Stimulated activated effector memory CD8-positive, alpha-beta T cell treated with anti-CD3 and anti-CD28 coated beads, Interleukin-12 subunit alpha, Interleukin-12 subunit beta, amount 100 ng/mL, for 72 hours (primary cell): Measurements from ENCODE around the gene ST6GALNAC3.

Experiments used
- ATAC-seq: fragments of 150-1000 bp; cut with Tn5 transposase; 2 replicates; pipeline ENCODE4 v1.10.0; 2021
- DNase-seq, 2 donors: peaks; one replicate each; pipeline ENCODE4 v3.0.0; 2021 to 2022; ENCODE audit warnings: low spot score in 2 of 2
- H3K27ac Mint-ChIP-seq: one replicate; pipeline ENCODE4 v1.8.0; 2022; ENCODE audit warnings: mild to moderate bottlenecking, mixed read lengths
- H3K36me3 Mint-ChIP-seq: one replicate; pipeline ENCODE4 v1.8.0; 2022; ENCODE audit warnings: mild to moderate bottlenecking, mixed read lengths
- H3K4me1 Mint-ChIP-seq: one replicate; pipeline ENCODE4 v1.8.0; 2022; ENCODE audit warnings: mixed read lengths
- H3K4me3 Mint-ChIP-seq: one replicate; pipeline ENCODE4 v1.8.0; 2022; ENCODE audit warnings: mild to moderate bottlenecking, mixed read lengths
- H3K9me3 Mint-ChIP-seq: one replicate; pipeline ENCODE4 v1.8.0; 2022; ENCODE audit warnings: mixed read lengths

The ST6GALNAC3 gene

DNA sequence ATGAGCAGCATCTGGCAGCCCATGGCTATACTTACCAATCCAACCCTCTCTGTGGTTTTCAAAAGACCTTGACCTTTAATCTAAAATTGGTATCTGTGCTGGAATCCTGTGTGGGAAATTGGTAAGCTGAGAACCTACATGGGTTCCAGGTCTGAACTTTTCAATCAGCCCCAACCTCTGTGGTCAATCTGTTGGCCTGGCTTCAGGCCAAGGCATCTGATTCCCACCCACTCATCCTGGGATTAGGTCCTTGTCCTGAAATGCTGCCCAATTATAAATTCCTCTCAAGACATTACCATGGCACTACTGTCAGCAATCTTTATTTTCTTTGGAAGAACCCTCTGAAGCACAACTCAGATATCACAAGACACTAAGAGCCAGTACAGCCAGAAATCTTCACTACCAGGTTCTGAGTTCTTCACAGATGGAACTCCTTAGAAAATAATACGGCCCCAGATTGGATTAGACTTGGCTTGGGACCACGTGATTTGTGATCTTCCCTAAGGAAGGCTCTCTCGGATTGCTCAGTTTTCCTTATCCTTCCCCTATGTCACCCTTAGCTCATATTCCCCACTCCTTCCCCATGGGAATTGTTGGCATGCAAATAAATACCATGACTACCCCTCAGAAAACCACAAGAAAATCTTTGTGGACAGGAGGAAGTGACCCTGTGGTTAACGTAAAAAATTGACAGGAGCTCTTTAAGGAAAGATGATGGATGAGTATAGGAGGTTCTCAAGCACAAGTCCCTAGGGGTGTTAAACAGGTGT lies 584.8 kb downstream of the ST6GALNAC3 start:
- Mint-ChIP-seq H3K4me1 (no peaks in the 10 kb centered on the region), H3K4me3 (no peak overlapping the region)
- no peak for ATAC-seq

GRCh38 chr1:76661531-76661930 lies 587.0 kb downstream of the ST6GALNAC3 start:
- ATAC-seq, result no peak
- H3K9me3 Mint-ChIP-seq, result peaks cover 9% of the 10 kb centered on the region
- no peaks in the 10 kb centered on the region for H3K36me3 Mint-ChIP-seq
- no peak overlapping the region for H3K4me3 Mint-ChIP-seq
- H3K4me1 Mint-ChIP-seq, result no peaks in the 10 kb centered on the region
- no peak overlapping the region for H3K27ac Mint-ChIP-seq
- no peak for DNase-seq

More for the DNA sequence above, 584.8 kb downstream of the ST6GALNAC3 start:
- H3K36me3 Mint-ChIP-seq, result no peaks in the 10 kb centered on the region
- H3K9me3 Mint-ChIP-seq, result peaks cover 8% of the 10 kb centered on the region
- H3K27ac Mint-ChIP-seq, result no peak overlapping the region
- DNase-seq, result no peak

DNA sequence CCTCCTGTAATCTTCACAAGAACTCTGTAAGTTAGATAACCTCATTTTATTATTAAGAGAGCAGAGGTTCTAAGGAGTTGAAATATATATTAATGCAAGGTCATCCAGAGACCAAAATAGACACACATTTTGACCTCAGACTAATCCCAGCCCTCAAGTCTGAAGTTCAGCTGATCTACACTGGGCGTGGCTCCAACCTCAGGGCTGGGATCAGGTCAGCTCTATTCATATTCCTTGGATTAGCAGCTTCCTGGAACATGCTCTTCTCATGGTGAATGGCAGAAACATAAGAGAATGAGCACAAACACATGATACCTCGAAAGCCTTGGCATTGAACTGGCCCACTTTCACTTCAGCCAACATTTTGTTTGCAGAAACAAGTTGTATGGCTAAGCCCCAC lies 592.0 kb downstream of the ST6GALNAC3 start:
- Mint-ChIP-seq H3K36me3 (no peaks in the 10 kb centered on the region), H3K27ac (no peak overlapping the region), H3K4me1 (no peaks in the 10 kb centered on the region), H3K9me3 (peaks cover 9% of the 10 kb centered on the region), H3K4me3 (no peak overlapping the region)
- ATAC-seq (no peak), DNase-seq (no peak)

DNA sequence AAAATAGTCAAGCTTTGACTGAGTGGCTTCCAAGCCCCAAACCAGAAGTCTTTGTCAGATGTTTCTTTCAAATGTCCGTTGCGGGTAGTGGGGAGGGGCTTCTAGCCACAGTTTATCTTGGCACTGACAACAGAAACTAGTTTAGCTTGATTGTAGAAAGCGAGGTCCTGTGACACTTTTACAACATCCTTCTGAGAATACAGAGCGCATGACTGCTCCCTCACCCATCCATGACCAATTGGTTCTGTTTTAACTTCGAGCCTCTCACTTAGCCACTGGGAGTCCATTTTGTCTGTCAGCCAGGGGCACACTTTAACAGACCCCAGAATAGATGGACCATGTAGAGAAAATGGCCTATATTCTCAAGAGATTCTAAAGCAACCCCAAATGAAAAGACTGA lies 593.5 kb downstream of the ST6GALNAC3 start:
- ATAC-seq (no peak), DNase-seq (no peak)
- Mint-ChIP-seq H3K27ac (no peak overlapping the region), H3K36me3 (no peaks in the 10 kb centered on the region), H3K4me3 (no peak overlapping the region), H3K9me3 (peaks cover 8% of the 10 kb centered on the region), H3K4me1 (no peaks in the 10 kb centered on the region)

DNA sequence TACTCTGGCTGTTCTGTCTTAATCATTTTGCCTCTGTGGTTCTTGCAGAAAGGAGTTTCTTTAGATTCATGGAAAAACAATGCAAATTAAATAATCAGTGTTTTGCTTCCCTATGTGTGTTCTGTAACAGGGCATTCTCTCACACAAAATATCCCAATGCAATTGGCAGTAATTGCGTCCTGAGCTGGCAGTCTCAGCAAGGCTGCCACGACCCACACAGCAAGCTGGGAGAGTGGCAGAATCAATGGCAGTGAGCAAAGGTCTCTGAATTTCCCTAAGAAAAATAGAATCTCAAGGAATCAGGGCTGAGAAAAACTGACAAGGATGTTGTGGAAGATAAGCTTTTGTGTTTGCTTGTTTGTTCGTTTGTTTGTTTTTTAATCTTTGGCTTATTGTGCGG lies 594.6 kb downstream of the ST6GALNAC3 start:
- DNase-seq (no peak), ATAC-seq (no peak)
- H3K27ac Mint-ChIP-seq, result no peak overlapping the region
- H3K4me1 Mint-ChIP-seq, result no peaks in the 10 kb centered on the region
- peaks cover 6% of the 10 kb centered on the region for H3K9me3 Mint-ChIP-seq
- H3K36me3 Mint-ChIP-seq, result no peaks in the 10 kb centered on the region
- no peak overlapping the region for H3K4me3 Mint-ChIP-seq

DNA sequence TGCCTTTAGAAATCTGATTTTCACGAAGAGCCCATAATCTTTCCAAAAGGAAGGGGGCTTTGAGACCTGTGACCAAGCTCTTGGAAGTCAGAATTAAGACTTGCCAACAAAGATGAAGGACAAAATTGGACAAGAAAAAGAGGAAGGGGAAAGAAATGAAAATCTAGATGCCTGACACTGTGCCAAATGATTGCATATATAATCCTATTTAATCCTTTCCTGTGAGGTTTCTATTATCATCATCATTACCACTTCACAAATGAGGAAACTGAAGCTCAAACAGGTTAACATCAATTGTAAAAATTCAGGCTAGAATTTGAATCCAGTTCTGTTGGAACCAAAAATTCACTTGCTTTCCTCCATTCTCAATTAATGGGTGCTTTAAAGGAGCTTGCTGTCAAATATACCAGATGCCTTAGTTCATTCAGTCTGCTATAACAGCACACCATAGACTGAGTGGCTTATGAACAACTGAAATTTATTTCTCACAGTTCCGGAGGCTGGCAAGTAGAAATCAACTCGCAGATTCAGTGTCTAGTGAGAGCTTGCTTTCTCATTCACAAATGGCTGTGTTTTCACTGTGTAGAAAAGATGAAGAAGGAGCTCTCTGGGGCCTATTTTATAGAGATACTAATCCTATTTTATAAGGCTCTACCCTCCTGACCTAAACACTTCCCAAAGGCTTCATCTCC lies 595.2 kb downstream of the ST6GALNAC3 start:
- H3K9me3 Mint-ChIP-seq, result peaks cover 3% of the 10 kb centered on the region
- DNase-seq, result no peak
- H3K36me3 Mint-ChIP-seq, result no peaks in the 10 kb centered on the region
- H3K4me1 Mint-ChIP-seq, result no peaks in the 10 kb centered on the region
- no peak overlapping the region for H3K27ac Mint-ChIP-seq
- no peak for ATAC-seq
- no peak overlapping the region for H3K4me3 Mint-ChIP-seq

DNA sequence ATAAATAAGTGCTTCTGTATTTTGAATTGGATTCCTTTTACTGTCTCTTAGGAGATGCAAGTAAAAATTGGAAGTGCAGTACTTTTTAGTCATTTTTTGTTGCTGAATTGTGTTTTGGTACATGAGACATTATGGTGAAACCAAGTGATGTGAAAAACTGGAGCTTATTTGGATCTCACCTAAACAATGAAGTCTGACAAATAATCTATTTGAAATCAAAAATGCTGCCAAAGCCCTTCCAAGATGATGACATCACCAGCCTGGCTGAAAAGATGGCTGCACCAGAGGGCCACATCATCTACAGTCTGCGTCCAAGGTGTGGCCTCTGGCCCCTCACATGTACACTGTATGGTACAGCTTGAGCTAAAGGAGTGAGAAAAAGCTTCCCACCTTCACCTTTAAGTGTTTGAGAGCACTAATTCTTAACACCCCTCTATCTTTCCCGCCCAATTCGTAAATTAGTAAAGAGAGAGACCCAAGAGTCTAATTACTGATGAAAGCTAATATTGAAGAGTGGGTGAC lies 600.2 kb downstream of the ST6GALNAC3 start:
- peaks cover 3% of the 10 kb centered on the region for H3K9me3 Mint-ChIP-seq
- H3K4me1 Mint-ChIP-seq, result no peaks in the 10 kb centered on the region
- H3K27ac Mint-ChIP-seq, result no peak overlapping the region
- no peak overlapping the region for H3K4me3 Mint-ChIP-seq
- ATAC-seq (no peak), DNase-seq (no peak)
- H3K36me3 Mint-ChIP-seq, result no peaks in the 10 kb centered on the region

GRCh38 chr1:76677416-76678405 lies 603.2 kb downstream of the ST6GALNAC3 start:
- DNase-seq (no peak), ATAC-seq (no peak)
- H3K9me3 Mint-ChIP-seq, result no peaks in the 10 kb centered on the region
- H3K36me3 Mint-ChIP-seq, result no peaks in the 10 kb centered on the region
- no peaks in the 10 kb centered on the region for H3K4me1 Mint-ChIP-seq
- no peak overlapping the region for H3K4me3 Mint-ChIP-seq
- H3K27ac Mint-ChIP-seq, result no peak overlapping the region

DNA sequence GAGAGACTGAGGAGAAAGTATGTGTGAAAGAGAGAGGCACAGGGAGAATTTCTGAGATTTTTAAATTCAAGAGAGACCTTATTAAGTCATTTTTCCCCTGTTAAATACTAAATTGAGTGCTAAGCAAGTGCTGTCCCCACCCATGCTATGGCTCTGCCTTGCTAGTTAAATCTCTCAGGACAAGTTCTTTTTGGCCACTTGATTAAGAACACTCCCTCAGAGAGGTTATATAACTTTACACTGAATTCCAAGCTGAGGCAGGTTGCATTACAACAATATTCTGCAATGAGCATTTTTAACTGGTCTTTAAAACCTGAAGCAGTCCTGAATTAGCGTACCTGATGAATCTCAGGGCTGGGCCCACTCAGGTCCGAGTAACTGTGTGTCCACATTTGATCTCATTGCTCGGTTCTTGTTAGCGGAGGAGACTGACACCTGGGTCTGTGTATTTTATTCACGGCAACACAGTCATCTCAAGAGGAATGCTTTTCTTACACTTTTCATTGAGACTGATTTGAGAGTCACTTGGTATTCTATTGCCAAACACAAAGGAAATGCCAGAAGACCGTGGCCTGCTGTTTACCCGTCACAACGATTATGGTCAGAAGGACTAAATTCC lies 605.1 kb downstream of the ST6GALNAC3 start:
- H3K4me1 Mint-ChIP-seq, result no peaks in the 10 kb centered on the region
- H3K9me3 Mint-ChIP-seq, result no peaks in the 10 kb centered on the region
- no peak overlapping the region for H3K4me3 Mint-ChIP-seq
- H3K36me3 Mint-ChIP-seq, result no peaks in the 10 kb centered on the region
- ATAC-seq (no peak), DNase-seq (no peak)
- H3K27ac Mint-ChIP-seq, result no peak overlapping the region

DNA sequence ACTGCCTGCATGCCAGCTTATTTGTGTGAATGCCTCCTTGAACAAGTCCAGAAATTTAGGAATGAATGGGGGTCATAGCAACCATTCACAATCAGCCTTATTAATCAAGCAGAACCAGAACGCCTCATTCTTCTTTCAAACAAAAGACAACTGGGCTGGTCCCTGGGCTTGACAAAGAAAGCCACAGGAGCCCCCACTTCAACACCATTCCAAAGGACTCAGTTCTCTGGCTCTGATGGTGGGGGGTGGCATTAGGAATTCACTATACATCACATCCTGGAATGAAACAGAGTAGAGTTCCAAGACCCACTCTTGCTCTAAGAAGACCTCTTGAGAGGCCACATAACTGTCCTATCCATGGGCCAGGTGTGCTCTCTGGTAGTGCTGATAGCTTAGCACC lies 606.1 kb downstream of the ST6GALNAC3 start:
- Mint-ChIP-seq H3K4me1 (no peaks in the 10 kb centered on the region), H3K27ac (no peak overlapping the region), H3K4me3 (no peak overlapping the region), H3K9me3 (no peaks in the 10 kb centered on the region), H3K36me3 (no peaks in the 10 kb centered on the region)
- DNase-seq, result no peak
- ATAC-seq, result no peak

DNA sequence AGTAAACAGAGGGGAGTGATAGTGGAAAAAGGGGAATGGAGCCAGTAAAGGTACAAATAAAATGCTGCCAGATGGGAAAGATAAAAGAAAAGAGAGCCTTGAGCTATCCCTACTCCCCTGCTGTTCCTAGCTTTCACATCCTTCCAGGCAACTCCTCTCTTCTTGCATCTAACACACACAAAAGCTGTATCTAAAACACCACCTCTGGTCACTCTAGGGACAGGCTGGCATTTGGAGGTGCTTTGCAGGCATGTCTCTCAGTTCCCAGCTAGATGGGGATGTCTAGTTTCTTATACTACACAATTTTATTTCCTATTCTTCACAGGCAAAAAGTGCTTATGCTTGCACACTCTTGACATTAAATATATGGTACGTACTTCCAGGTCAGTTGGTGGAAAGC lies 607.6 kb downstream of the ST6GALNAC3 start:
- H3K4me1 Mint-ChIP-seq, result no peaks in the 10 kb centered on the region
- no peaks in the 10 kb centered on the region for H3K36me3 Mint-ChIP-seq
- H3K27ac Mint-ChIP-seq, result no peak overlapping the region
- H3K9me3 Mint-ChIP-seq, result no peaks in the 10 kb centered on the region
- DNase-seq, result no peak
- H3K4me3 Mint-ChIP-seq, result no peak overlapping the region
- no peak for ATAC-seq
